ENCODE data around the gene DLX1. TPM values are rescaled to one million over a fixed set of nuclear protein-coding genes. Genes with fewer than 3 reads are reported as not detected.

DLX1 gene
- total and polyA plus RNA-seq, 11 donors, result 0.11 to 0.19 (median 0.18) TPM; not detected in 8

- no peak overlapping the region for H3K27ac ChIP-seq
- TF ChIP-seq, protein P1, sequence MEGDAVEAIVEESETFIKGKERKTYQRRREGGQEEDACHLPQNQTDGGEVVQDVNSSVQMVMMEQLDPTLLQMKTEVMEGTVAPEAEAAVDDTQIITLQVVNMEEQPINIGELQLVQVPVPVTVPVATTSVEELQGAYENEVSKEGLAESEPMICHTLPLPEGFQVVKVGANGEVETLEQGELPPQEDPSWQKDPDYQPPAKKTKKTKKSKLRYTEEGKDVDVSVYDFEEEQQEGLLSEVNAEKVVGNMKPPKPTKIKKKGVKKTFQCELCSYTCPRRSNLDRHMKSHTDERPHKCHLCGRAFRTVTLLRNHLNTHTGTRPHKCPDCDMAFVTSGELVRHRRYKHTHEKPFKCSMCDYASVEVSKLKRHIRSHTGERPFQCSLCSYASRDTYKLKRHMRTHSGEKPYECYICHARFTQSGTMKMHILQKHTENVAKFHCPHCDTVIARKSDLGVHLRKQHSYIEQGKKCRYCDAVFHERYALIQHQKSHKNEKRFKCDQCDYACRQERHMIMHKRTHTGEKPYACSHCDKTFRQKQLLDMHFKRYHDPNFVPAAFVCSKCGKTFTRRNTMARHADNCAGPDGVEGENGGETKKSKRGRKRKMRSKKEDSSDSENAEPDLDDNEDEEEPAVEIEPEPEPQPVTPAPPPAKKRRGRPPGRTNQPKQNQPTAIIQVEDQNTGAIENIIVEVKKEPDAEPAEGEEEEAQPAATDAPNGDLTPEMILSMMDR (IDR thresholded peaks at IDR 0.05), result no peak
- DNase-seq, result no peak
- no peaks in the 10 kb centered on the region for H3K36me3 ChIP-seq
- peaks cover 0 to 4% (median 0%) of the 10 kb centered on the region in 12 donors for H3K4me1 ChIP-seq
- intact Hi-C loops (cut with DNase I), result no loop called here
- ATAC-seq, result no peak
- no peak overlapping the region for H3K4me3 ChIP-seq
- WGBS, 4 donors, result 94 to 95% (median 94%) methylated on average over 6 of the region's 6 CpGs
- no peaks in the 10 kb centered on the region for H3K27me3 ChIP-seq
- no peaks in the 10 kb centered on the region for H3K9me3 ChIP-seq
These were observed 36.5 kb upstream of the DLX1 start for GRCh38 chr2:172048508-172049503.

GRCh38 chr2:172049567-172050120 is 35.7 kb upstream of the DLX1 start:
- TF ChIP-seq, protein P1 (IDR thresholded peaks at IDR 0.05), result no peak
- TF ChIP-seq POLR2A (IDR thresholded peaks at IDR 0.05), result no peak
- ATAC-seq, result no peak
- 91 to 97% (median 95%) methylated on average over 2 of the region's 2 CpGs for WGBS, 4 donors
- intact Hi-C loops (cut with DNase I), result no loop called here
- H3K27ac ChIP-seq, result no peak overlapping the region
- H3K27me3 ChIP-seq, result no peaks in the 10 kb centered on the region
- DNase-seq, result no peak
- no peak overlapping the region for H3K4me3 ChIP-seq
- no peaks in the 10 kb centered on the region for H3K36me3 ChIP-seq
- H3K9me3 ChIP-seq, result no peaks in the 10 kb centered on the region
- peaks cover 0 to 4% (median 0%) of the 10 kb centered on the region in 12 donors for H3K4me1 ChIP-seq

- H3K36me3 ChIP-seq, result no peaks in the 10 kb centered on the region
- peaks cover 0 to 4% (median 0%) of the 10 kb centered on the region in 12 donors for H3K4me1 ChIP-seq
- DNase-seq, result no peak
- WGBS, 4 donors, result 88 to 94% (median 90%) methylated on average over 1 of the region's 1 CpG
- TF ChIP-seq, protein P1 (IDR thresholded peaks at IDR 0.05), result no peak
- TF ChIP-seq POLR2A (IDR thresholded peaks at IDR 0.05), result no peak
- no peak for ATAC-seq
- no peak overlapping the region for H3K4me3 ChIP-seq
- intact Hi-C loops (cut with DNase I), result no loop called here
- no peaks in the 10 kb centered on the region for H3K9me3 ChIP-seq
- no peaks in the 10 kb centered on the region for H3K27me3 ChIP-seq
- no peak overlapping the region for H3K27ac ChIP-seq
These were observed 34.7 kb upstream of the DLX1 start for GRCh38 chr2:172050479-172051125.

All from heart left ventricle (tissue), 16 donors.